ENCODE results near the gene NAALADL2. TPM values are rescaled to one million over a fixed set of nuclear protein-coding genes. Genes with fewer than 3 reads are reported as not detected.

The NAALADL2 gene
- total RNA-seq, 4 donors from 2014 or later, result 0.85 to 6.3 (median 1.6) TPM

GRCh38 chr3:174907628-174908407, 48.7 kb downstream of the NAALADL2 start:
- TF ChIP-seq, protein P1, sequence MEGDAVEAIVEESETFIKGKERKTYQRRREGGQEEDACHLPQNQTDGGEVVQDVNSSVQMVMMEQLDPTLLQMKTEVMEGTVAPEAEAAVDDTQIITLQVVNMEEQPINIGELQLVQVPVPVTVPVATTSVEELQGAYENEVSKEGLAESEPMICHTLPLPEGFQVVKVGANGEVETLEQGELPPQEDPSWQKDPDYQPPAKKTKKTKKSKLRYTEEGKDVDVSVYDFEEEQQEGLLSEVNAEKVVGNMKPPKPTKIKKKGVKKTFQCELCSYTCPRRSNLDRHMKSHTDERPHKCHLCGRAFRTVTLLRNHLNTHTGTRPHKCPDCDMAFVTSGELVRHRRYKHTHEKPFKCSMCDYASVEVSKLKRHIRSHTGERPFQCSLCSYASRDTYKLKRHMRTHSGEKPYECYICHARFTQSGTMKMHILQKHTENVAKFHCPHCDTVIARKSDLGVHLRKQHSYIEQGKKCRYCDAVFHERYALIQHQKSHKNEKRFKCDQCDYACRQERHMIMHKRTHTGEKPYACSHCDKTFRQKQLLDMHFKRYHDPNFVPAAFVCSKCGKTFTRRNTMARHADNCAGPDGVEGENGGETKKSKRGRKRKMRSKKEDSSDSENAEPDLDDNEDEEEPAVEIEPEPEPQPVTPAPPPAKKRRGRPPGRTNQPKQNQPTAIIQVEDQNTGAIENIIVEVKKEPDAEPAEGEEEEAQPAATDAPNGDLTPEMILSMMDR (IDR thresholded peaks at IDR 0.05), result no peak
- no peak for TF ChIP-seq POLR2A (IDR thresholded peaks at IDR 0.05)
- DNase-seq, result no peak
- intact Hi-C loops (cut with DNase I), result no loop called here
- Histone ChIP-seq H3K27me3 (no peaks in the 10 kb centered on the region), H3K9me3 (no peaks in the 10 kb centered on the region), H3K36me3 (no peaks in the 10 kb centered on the region), H3K4me1 (no peaks in the 10 kb centered on the region), H3K27ac (no peak overlapping the region), H3K4me3 (no peak overlapping the region)
- 67 to 74% methylated on average over 4 of the region's 4 CpGs for WGBS, 2 donors

GRCh38 chr3:174931473-174932353, 72.6 kb downstream of the NAALADL2 start:
- TF ChIP-seq POLR2A (IDR thresholded peaks at IDR 0.05), result no peak
- TF ChIP-seq, protein P1 (IDR thresholded peaks at IDR 0.05), result no peak
- Histone ChIP-seq H3K9me3 (no peaks in the 10 kb centered on the region), H3K36me3 (no peaks in the 10 kb centered on the region), H3K27ac (no peak overlapping the region), H3K4me1 (no peaks in the 10 kb centered on the region), H3K27me3 (no peaks in the 10 kb centered on the region), H3K4me3 (no peak overlapping the region)
- intact Hi-C loops (cut with DNase I), result no loop called here
- no peak for DNase-seq
- WGBS, 2 donors, result 49 to 85% methylated on average over 2 of the region's 2 CpGs

DNA sequence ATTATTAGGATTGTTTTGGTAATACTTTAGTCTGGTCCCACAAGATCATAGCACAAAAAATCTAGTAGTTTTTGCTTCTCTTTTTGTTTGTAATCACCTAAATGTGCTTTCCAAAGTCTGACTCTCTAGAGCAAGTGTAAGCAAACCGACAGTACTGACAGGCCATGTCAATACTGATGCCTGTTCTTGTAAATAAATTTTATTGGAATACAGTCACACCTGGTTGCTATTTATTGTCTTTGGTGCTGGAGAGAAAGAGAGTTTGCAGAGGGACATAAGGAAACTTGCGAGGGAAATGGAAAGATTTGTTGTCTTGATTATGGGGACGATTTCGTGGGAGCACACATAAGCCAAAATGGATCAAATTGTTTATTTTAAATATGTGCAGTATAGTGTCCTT, 77.5 kb downstream of the NAALADL2 start:
- no peaks in the 10 kb centered on the region for H3K4me1 ChIP-seq
- H3K4me3 ChIP-seq, result no peak overlapping the region
- DNase-seq, result no peak
- WGBS, 2 donors, result 83% methylated on average over 4 of the region's 4 CpGs
- H3K27ac ChIP-seq, result no peak overlapping the region
- intact Hi-C loops (cut with DNase I), result no loop called here
- H3K9me3 ChIP-seq, result no peaks in the 10 kb centered on the region
- no peak for TF ChIP-seq POLR2A (IDR thresholded peaks at IDR 0.05)
- TF ChIP-seq, protein P1 (IDR thresholded peaks at IDR 0.05), result no peak
- H3K27me3 ChIP-seq, result no peaks in the 10 kb centered on the region
- no peaks in the 10 kb centered on the region for H3K36me3 ChIP-seq

- intact Hi-C loops (cut with DNase I), result no loop called here
- TF ChIP-seq, protein P1 (IDR thresholded peaks at IDR 0.05), result no peak
- TF ChIP-seq POLR2A (IDR thresholded peaks at IDR 0.05), result no peak
- H3K27me3 ChIP-seq, result no peaks in the 10 kb centered on the region
- no peak overlapping the region for H3K27ac ChIP-seq
- H3K36me3 ChIP-seq, result no peaks in the 10 kb centered on the region
- DNase-seq, result no peak
- no peaks in the 10 kb centered on the region for H3K9me3 ChIP-seq
- H3K4me1 ChIP-seq, result no peaks in the 10 kb centered on the region
- no peak overlapping the region for H3K4me3 ChIP-seq
These were observed 78.3 kb downstream of the NAALADL2 start for GRCh38 chr3:174937478-174937877.

DNA sequence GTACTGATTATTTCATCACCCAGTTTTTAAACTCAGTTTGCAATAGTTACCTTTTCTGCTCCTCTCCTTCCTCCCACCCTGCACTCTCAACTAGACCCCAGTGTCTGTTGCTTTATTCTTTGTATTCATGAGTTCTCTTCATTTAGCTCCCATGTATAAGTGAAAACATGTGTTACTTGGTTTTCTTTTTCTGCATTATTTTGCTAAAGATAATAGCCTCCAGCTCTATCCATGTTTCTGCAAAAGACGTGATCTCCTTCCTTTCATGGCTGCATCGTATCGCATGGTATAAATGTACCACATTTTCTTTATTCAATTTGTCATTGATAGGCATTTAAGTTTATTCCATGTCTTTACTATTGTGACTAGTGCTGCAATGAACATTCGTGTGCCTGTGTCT, 79.0 kb downstream of the NAALADL2 start:
- Histone ChIP-seq H3K27me3 (no peaks in the 10 kb centered on the region), H3K4me3 (no peak overlapping the region), H3K36me3 (no peaks in the 10 kb centered on the region), H3K9me3 (no peaks in the 10 kb centered on the region), H3K27ac (no peak overlapping the region), H3K4me1 (no peaks in the 10 kb centered on the region)
- no peak for DNase-seq
- no peak for TF ChIP-seq POLR2A (IDR thresholded peaks at IDR 0.05)
- TF ChIP-seq, protein P1 (IDR thresholded peaks at IDR 0.05), result no peak
- intact Hi-C loops (cut with DNase I), result no loop called here
- 62 to 85% methylated on average over 4 of the region's 4 CpGs for WGBS, 2 donors
